ENCODE measurements around the gene TDRD12.

The TDRD12 gene

GRCh38 chr19:32872391-32872790, 152.8 kb downstream of the TDRD12 start:
- no peak for DNase-seq

DNA sequence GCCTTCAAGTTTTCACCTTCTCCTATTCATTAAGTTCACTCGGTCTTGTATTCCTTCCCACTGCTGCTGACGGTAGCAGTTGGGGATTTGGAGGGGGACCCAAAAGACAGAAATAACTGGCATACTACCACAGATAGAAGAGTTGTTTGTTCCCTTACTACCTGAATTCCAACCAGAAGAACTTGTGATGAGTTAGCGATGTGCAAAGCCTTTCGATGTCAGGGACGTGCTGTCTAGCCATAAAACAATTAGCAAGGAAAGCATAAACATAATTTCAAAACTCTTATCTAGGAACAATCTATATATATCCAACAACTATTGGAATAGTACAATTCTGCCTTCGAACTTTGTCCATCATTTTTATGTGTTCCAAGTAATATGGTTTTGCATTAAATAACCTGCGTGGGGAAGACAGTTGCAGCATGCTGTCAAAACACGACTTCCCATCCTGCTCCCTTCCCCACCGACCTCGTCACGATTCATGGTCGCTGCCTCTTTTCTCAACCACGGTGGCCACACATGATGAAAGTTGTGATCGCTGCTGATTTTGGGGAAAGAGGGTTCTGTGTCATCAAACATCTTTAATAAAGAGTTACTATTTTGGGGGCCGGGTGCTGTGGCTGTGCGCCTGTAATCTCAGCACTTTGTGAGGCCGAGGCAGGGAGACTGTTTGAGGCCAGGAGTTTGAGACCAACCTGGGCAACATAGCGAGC, 153.8 kb downstream of the TDRD12 start:
- no peak for DNase-seq

DNA sequence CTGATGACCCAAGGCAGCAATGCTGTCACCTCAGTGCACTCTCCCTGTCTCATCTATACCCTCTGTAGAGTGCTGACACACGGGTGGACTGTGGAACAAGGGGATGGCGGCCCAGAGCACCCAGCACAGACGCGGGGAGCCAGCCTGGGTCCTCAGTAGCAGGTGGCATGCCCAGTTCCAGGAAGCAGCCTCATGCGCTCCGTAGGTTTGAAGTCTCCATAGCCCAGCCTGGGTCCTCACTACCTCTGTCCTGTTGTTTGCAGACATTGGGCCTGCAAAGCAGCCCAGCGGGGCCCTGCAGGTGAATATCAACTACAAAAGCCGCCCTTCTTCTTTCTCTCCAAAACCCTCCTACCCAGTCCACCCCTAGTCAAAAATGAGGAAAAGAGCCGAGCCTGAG, 155.0 kb downstream of the TDRD12 start:
- DNase-seq = no peak

GRCh38 chr19:32875428-32875827, 155.9 kb downstream of the TDRD12 start:
- no peak for DNase-seq

- no peak for DNase-seq
Measured at GRCh38 chr19:32876236-32876918, 156.8 kb downstream of the TDRD12 start.

GRCh38 chr19:32876919-32877285, 157.3 kb downstream of the TDRD12 start:
- no peak for DNase-seq
